Psoas muscle (tissue), 8 donors: ENCODE measurements around the gene COG1. TPM values are rescaled to one million over a fixed set of nuclear protein-coding genes. Genes with fewer than 3 reads are reported as not detected.

Source experiments
- ATAC-seq, 4 donors: fragments of 200-7000 bp; cut with Tn5 transposase; one replicate each; pipeline ENCODE4 v1.9.1; 2020; ENCODE audit warnings: moderate library complexity in 3 of 4, mild to moderate bottlenecking in 2 of 4
- DNase-seq, 2 donors: peaks; one replicate each; pipeline ENCODE4 v3.0.0-alpha.2; 2020
- H3K27ac ChIP-seq: fragments of 200-600 bp; one replicate; pipeline ENCODE4 v1.8.0; 2022
- H3K27me3 ChIP-seq, 3 donors: fragments of 200-600 bp in 1 of 3; one replicate each; pipeline versions ENCODE4 v1.6.1 to v1.8.0; 2013 to 2022; ENCODE audit warnings: low read length in 2 of 3, mild to moderate bottlenecking in 2 of 3, moderate library complexity in 1 of 3; ENCODE audit not compliant: insufficient read depth in 3 of 3
- H3K36me3 ChIP-seq, 2 donors: fragments of 200-600 bp in 1 of 2; one replicate each; pipeline versions ENCODE4 v1.6.1 to v1.8.0; 2013 to 2022; ENCODE audit warnings: low read depth in 1 of 2, mild to moderate bottlenecking in 1 of 2, moderate library complexity in 1 of 2; ENCODE audit not compliant: insufficient read depth in 1 of 2
- H3K4me1 ChIP-seq: fragments of 200-600 bp; one replicate; pipeline ENCODE4 v1.8.0; 2022
- H3K4me3 ChIP-seq: fragments of 200-600 bp; one replicate; pipeline ENCODE4 v1.8.0; 2022; ENCODE audit warnings: mild to moderate bottlenecking
- H3K9me3 ChIP-seq: fragments of 200-600 bp; one replicate; pipeline ENCODE4 v1.8.0; 2022
- WGBS, 3 donors: extraction: QIAGEN DNeasy Blood & Tissue Kit; methylation state at CpG; one replicate each; pipeline versions ENCODE4 v1.1.6 to v1.1.7; 2013; 5-methylcytosine and 5-hydroxymethylcytosine counted together
- intact Hi-C, 2 donors: fragments of 100-400 bp; cut with DNase I; formaldehyde crosslinking; loops; one replicate each; pipeline versions ENCODE4 v1.11.0 to v1.14.2; 2022
- polyA plus RNA-seq, 3 donors: library from polyadenylated mRNA; stranded (reverse); fragments of 200-250 nt; gene quantifications; one replicate each; pipeline ENCODE4 v1.2.3, GENCODE V29; 2013
- total RNA-seq, 4 donors: library from RNA; stranded (reverse); fragmentation: NEBNext Ultra II Directional in 2 of 4; extraction: Animal tissue kit (Norgen Biotek cat#: 25700) in 2 of 4; gene quantifications; one replicate each; pipeline versions ENCODE4 v1.2.1 to v1.2.4, GENCODE V29; 2021 to 2023
- TF ChIP-seq, protein P1 (sequence below): fragments of 200-600 bp; IDR thresholded peaks from one replicate; pipeline ENCODE4 v1.8.0; 2022; ENCODE audit warnings: antibody characterized with exemption
- donor health status: healthy with polysubstance abuse.
- donor health status: DM: no; HTN: no; CAD: no; lungs with moderate emphysema.
- donor health status: Bipolar disorder and iron deficiency.
- donor health status: healthy.
- donor health status: DM: yes; HTN: yes; CAD: no.
- donor health status: DM: no; HTN: no; CAD: no.
- donor health status: DM: no; HTN: no; CAD: no.
- donor health status: DM: yes; HTN: yes; CAD: no.

The COG1 gene
- total and polyA plus RNA-seq, 7 donors = 28.9 to 61.9 (median 48.4) TPM

DNA sequence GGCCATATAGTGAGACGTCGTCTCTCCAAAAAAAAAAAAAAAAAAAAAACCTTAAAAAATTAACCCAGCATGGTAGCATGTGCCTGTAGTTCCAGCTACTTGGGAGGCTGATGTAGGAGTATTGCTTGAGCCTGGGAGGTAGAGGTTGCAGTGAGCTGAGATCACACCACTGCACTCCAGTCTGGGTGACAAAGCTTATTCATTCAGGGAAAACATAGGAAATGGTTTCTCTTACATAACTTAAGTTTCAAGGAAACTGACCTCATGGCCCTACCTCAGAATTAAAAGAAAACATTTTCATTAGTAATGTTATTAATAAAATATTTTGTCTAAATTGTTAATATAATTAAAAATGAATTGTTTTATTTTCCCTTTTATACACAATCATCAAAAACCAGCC, 31.4 kb downstream of the COG1 start:
- Histone ChIP-seq H3K27ac (no peak overlapping the region), H3K4me1 (peaks cover 29% of the 10 kb centered on the region), H3K27me3 (no peaks in the 10 kb centered on the region), H3K4me3 (no peak overlapping the region), H3K9me3 (no peaks in the 10 kb centered on the region), H3K36me3 (peaks cover 0 to 6% of the 10 kb centered on the region in 2 donors)
- DNase-seq = no peak
- ATAC-seq = no peak
- TF ChIP-seq, protein P1, sequence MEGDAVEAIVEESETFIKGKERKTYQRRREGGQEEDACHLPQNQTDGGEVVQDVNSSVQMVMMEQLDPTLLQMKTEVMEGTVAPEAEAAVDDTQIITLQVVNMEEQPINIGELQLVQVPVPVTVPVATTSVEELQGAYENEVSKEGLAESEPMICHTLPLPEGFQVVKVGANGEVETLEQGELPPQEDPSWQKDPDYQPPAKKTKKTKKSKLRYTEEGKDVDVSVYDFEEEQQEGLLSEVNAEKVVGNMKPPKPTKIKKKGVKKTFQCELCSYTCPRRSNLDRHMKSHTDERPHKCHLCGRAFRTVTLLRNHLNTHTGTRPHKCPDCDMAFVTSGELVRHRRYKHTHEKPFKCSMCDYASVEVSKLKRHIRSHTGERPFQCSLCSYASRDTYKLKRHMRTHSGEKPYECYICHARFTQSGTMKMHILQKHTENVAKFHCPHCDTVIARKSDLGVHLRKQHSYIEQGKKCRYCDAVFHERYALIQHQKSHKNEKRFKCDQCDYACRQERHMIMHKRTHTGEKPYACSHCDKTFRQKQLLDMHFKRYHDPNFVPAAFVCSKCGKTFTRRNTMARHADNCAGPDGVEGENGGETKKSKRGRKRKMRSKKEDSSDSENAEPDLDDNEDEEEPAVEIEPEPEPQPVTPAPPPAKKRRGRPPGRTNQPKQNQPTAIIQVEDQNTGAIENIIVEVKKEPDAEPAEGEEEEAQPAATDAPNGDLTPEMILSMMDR = no peak
- WGBS, 3 donors = 92 to 96% (median 93%) methylated on average over 2 of the region's 2 CpGs
- intact Hi-C loops = no loop called here

GRCh38 chr17:73224663-73225305, 31.9 kb downstream of the COG1 start:
- TF ChIP-seq, protein P1 = no peak
- Histone ChIP-seq H3K27ac (no peak overlapping the region), H3K36me3 (peaks cover 0 to 3% of the 10 kb centered on the region in 2 donors), H3K4me3 (no peak overlapping the region), H3K9me3 (no peaks in the 10 kb centered on the region), H3K4me1 (peaks cover 33% of the 10 kb centered on the region), H3K27me3 (no peaks in the 10 kb centered on the region)
- ATAC-seq = no peak
- intact Hi-C loops = no loop called here
- WGBS, 3 donors = 90 to 95% (median 93%) methylated on average over 5 of the region's 5 CpGs
- no peak for DNase-seq

DNA sequence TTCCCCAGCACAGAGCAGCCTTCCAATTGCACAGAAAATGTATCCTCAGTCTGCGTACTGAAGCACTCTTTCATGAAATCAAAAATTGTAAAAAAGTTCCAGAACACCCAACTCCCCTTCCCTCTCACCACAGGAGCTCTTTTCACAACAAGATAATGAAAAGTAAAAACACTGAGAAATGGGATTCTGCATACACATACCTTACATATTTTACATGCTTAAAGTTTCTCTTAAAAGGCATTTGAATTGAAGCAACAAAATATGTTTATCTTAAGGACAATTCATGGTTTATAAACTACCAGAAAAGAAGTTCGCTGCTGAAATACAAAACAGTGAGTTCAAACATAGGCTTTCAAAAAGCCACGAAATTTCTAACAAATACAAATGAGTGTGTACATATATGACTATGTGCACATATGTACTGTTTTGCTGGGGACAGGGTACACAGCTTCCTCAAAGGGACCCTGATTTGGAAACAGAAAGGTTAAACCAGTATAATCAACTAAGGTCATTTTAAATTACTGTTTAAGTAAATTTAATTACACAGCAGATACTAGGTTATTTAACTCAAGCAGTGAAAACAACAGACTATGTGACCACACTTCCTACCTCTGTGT, 33.8 kb downstream of the COG1 start:
- 78 to 79% (median 78%) methylated on average over 3 of the region's 3 CpGs for WGBS, 3 donors
- intact Hi-C loops = no loop called here
- no peak for ATAC-seq
- DNase-seq = no peak
- Histone ChIP-seq H3K27ac (peak overlapping the region; percentile 82), H3K4me3 (no peak overlapping the region), H3K9me3 (no peaks in the 10 kb centered on the region), H3K27me3 (no peaks in the 10 kb centered on the region), H3K4me1 (peaks cover 47% of the 10 kb centered on the region), H3K36me3 (peaks cover 0 to 3% of the 10 kb centered on the region in 2 donors)
- TF ChIP-seq, protein P1 = no peak

GRCh38 chr17:73227379-73227778, 34.5 kb downstream of the COG1 start:
- ATAC-seq (no peak), DNase-seq (no peak)
- WGBS, 3 donors = 64 to 74% (median 68%) methylated on average over 3 of the region's 3 CpGs
- TF ChIP-seq, protein P1 = no peak
- Histone ChIP-seq H3K9me3 (no peaks in the 10 kb centered on the region), H3K27me3 (no peaks in the 10 kb centered on the region), H3K36me3 (peaks cover 0 to 3% of the 10 kb centered on the region in 2 donors), H3K4me1 (peaks cover 47% of the 10 kb centered on the region), H3K4me3 (peak overlapping the region; percentile 23), H3K27ac (peak overlapping the region; percentile 82)
- intact Hi-C loops = no loop called here
